Fibroblast of upper back skin (primary cell): Measurements from ENCODE around the gene NEDD4L.

Experiments used
- DNase-seq: peaks from one replicate; pipeline ENCODE4 v3.0.0-alpha.2; 2013

Gene NEDD4L

DNA sequence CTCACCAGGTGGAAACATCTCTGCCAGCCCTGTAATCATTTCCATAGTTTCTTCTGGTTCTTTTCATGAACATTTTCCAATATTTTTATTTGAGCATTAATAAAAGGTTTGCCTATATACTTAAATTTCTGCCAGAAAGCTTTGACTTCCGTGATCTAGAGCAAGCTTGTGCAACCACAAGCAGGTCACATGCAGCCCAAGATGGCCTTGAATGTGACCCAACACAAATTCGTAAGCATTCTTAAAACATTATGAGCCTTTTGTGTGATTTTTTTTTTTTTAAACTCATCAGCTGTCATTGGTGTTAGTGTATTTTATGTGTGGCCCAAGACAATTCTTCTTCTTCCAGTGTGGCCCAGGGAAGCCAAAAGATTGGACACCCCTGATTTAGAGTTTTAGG is 51.6 kb downstream of the NEDD4L start:
- no peak for DNase-seq

DNA sequence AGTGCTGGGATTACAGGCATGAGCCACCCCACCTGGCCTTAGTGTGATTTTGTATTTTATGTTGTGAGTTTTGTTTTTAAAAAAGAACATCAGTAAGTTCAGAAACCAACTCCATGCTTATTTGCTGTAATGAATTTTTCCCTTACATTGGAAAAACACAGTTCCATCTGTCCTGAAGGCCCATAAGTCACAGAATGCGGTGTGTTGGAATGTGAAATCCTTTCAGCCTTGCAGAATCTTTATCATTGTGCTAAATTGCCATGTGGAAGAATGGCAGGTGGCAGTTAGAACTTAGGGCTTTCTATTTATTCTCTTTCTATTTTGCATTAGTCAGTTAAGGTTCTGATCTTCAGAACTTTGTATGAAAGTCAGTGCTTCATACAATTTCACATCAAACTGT is 52.6 kb downstream of the NEDD4L start:
- DNase-seq: no peak

DNA sequence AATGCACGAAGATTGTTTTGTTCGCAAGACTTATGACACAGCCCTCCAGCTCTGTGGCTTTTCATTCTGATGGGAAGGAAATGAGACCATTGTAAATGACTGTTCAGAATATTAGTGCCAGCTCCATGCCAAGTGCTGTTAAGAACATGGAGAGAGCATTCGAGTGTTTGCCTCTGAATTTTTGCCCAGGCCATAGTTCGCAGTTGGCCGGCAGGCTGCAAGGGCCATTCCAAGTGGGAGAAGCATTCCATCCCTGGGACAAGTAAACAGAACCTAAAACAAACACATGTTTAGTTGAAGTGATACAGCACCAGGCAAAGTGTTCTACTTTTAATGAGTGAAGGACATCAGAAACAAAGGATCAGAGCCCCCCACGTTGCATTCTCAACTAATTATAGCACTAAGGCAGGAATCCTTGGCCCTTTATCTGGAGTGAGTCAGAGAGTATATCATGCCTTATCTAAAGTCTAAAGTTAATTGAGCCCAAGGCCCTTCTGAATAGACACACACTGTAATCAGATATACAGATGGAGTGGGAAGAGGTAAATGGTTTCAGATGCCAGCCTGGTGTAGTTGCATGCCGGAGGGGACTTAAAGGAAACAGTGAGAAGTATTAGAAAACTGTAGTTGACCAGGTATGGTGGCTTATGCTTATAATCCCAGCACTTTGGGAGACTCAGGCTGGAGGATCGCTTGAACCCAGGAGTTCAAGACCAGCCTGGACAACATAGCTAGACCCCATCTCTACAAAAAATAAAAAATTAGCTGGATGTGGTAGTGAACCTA is 53.3 kb downstream of the NEDD4L start:
- peak; percentile 3 for DNase-seq

DNA sequence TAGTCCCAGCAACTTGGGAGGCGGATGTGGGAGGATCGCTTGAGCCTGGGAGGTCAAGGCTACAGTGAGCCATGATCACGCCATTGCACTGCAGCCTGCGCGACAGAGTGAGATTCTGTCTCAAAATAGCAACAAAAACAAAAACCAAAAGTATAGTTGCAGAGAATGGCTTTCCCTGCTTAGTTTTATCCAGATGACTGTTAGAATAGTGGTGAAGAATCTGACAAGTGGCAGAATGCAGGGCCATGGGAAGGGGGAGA is 53.8 kb downstream of the NEDD4L start:
- DNase-seq: no peak

DNA sequence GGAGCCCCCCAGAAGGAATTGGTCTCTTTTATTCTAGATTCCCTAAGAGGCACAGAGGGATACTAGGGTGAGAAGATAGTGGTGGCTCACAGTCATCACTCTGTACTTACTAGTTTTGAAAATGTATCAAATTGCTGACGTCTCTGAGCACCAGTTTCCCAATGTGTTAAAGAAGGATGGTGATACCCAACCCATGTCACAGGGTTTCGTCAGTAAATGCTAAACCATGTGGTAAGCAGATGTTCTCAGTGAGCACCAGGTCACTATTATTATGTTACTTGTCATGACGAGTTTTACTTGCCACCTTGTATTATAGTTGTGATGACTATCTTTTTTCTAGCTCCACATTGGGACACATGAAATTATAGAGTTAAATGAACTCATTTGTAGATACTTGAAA is 54.7 kb downstream of the NEDD4L start:
- no peak for DNase-seq

DNA sequence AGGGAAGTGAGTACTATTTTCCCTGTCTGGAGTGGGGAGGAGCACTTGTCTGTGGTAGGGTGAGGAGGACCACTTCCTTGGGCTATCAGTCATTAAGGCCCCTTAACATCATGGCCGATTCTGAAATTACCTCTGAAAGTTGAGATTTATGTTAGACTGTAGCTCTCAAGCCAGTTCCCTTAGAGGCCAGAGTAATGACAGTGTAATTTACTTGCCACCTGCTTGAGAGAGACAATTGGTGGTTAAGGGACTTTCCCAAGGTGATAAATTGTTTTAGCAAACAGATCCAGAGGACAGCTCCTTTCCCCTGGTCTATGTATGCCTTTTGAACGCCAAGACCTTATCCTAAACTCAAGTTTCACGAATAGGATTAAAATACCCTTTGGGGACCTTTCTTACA is 56.1 kb downstream of the NEDD4L start:
- no peak for DNase-seq

DNA sequence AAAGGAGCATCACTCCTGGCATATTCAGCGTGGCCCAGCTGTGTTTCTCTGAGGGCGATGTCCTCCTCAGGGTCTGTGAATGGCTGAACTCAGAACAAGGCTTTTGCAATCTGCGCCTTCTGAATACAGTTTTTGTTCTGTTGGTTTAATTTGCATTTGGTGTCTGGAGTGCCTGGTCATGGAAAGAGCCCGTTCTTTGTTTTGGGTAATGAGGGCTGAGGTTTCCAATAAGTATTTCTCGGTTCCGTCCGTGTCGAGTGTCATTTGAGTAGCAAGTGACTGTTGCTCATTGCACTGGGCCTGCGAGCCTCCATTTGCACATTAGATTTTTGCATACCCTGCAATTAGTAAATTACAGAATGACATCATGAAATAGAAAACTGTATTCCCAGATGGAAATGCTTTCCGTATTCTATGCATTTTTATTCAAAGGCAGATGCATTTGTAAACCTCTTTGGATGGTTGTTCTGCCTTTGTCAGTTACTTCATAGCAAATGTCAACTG is 57.3 kb downstream of the NEDD4L start:
- DNase-seq: no peak

DNA sequence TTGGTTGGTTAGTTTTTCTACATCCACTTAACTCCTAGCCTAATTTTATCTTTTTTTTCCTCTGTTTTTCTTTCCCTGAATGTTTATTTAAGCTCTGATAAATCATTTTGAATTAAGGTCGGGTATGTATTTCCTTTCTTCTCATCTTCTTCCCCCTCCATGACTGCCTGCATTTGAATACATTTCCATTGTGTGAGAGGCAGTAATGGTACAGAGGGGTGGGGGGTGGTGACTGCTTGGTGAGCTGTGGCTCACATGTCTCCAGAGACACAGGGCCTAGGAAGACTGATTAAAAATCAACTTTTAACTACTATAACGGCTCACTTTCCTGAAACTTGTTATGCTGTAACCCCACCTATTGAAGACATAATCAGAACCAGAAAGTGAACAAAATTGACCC is 58.0 kb downstream of the NEDD4L start:
- no peak for DNase-seq

DNA sequence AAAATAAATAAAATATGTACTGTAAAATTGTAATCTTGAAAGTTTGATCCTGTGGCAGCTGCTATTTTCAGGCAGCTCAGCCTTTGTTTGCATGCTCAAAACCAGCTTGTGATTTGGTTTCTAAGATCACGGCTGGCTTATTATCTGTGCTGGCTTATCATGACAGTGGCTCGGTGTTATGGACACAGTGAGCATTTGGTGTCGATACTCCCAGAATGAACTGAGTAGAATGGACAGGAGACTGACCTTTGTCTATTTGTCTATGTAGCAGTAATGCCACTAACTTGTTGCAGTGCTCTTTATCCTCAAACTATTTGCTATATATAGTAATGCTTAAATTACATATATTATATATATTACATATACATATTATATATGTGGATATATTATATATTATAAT is 58.8 kb downstream of the NEDD4L start:
- no peak for DNase-seq

DNA sequence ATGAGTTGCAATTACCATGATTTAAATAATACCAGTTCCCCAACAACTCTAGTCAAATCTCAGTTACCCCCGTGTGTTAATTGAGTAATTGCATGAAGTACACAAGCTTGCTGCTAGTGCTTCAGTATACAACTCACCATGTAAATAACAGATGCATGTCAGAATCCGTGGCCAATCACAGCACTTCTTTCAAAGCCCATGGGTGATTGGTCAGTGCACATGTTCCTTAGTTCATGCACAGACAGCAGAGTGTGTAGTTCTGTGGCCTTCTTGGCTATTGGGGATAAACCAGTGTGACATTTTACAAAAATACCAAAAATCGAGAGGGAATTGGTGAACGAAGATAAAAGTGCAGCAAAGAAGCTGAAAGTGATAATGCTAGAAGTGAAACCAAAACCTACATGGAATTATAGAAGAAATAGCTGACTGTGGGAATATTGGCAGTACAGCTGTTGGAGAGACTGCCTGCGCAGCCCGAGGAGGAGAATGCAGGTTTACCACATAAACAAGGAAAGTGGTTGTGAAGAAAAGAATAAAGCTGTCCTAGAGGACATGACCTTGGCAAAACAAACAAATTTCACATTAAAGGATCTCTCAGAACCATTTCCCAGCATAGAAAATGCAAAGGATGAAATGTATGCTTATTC is 59.4 kb downstream of the NEDD4L start:
- DNase-seq: no peak

DNA sequence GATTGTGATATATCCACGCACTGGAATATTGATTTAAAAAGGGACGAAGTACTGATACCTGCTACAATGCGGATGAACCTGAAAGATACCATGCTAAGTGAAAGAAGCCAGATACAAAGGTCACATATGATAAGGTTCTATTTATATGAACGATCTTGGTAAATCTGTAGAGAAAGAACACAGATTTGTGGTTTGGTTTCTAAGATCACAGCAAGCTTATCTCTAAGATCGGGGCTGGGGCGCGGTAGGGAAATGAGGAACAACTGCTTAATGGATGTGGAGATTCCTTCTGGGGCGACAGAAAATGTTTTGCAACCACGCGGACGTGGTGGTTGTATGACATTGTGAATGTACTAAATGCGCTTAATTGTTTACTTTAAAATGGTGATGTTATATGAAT is 60.1 kb downstream of the NEDD4L start:
- no peak for DNase-seq

DNA sequence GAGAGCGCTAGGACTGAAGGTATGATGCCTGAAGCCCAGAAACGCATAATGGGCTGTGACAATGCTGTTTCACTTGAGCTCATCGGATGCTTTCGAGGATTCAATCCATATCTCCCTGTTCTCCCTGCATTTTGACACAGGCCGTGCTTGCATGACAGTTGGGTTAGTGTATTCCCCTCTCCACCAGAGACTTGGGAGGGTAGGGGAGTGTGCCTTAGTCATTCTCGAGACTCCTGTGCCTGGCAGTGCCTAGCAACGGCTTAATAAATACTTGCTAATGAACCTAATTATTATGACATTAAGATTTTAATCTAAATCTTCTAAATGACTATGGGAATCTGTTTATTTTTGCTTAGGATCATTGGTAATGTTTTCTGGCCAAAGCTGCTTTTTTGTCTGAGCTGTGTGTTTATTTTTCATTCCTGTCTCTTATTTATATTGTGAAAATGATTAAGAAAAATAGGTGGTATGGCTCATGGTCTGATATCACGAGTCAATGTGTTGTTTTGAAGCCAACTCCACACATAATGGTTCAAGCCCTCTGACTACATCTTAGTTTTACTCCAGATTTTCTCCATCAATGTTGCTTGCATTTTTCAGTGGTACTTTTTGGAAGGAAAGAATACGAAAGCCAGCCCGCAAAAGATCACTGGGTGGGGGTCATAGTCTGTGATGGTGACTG is 61.3 kb downstream of the NEDD4L start:
- no peak for DNase-seq

DNA sequence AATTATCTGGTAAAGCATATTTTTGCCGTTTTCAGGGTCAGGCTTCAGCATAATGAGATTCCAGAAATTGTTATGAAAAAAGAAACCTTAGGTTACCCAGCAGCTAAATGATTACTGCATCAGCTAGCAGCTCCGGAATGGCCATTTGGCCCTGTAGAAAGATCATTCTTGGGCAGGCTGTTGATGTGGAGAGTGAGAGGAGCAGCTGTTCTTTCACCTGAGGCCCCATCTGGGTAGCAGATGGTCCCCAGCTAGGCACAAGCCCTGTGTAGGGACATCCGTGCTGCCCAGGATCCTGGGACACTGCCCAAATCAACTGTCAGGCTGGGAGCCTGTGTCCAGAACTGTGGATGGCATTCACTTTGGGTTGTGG is 61.8 kb downstream of the NEDD4L start:
- no peak for DNase-seq

DNA sequence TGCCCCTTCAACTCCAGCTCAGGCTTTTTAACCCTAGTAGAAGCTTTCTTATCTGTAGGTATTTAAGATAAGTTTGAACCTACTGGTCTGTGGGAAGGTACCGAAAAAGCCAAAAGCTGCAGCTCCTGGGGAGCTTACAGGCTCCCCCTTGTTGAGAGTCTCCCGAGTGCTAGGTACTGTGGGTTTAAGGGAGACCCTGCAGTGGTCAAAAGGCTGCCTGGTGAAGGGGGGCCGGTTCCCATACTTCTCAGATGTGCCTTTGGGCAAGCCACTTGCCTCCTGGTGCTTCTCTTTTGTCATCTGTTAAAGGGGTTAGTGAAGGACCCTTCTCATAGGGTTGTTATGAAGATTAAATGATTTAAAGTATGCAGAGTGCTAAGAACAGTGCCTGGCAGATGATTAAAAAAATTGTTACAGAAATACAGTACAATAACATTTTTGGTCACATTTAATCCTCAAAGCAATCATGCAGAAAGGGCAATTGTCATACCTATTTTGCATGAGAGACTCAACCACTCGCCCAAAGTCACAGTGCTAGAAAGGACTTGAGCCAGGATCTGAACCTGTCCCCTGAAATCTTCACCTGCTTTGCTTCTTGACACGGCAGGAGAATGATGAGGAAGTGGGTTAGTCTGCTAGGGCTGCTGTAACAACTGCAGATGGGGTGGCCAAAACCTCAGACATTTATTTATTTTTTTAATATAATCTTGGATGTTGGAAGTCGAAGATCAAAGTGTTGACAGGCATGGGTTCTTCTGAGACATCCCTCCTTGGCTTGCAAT is 62.5 kb downstream of the NEDD4L start:
- no peak for DNase-seq

DNA sequence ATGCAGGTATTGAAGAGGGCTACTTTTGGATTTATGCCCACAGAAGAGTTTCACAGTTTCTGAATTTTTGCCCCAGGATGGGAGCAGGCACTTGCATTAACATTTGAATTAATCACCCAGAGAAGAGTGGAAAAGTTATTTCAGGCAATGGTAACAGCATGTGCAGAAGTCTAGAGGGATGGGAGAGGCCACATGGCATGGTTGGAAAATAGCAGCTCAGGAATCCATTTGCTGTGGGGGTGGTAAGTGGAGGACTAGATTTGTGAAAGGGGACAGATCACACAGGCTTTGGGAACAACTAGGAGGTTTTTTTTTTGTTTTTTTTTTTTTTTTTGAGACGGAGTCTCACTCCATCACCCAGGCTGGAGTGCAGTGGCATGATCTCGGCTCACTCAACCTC is 65.2 kb downstream of the NEDD4L start:
- DNase-seq: no peak

DNA sequence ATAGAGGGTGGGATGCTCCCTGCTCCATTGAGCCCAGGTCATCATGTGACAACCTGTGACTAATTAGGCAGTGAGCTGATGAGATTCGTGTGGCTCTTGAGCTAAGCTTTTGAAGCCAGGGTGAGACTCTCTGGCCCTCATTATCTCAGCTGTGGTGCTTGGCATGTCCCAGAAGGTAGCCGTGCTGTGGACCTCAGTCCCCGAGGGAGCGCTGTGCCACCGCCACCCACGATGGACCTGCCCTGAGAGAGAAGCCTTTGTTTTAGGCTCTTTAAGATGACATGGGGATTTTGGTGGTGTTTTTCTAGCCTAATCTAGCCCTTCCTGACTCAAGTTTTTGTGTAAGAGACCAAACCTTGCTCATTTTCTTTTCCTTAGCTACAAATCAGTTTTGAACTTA is 66.4 kb downstream of the NEDD4L start:
- no peak for DNase-seq

DNA sequence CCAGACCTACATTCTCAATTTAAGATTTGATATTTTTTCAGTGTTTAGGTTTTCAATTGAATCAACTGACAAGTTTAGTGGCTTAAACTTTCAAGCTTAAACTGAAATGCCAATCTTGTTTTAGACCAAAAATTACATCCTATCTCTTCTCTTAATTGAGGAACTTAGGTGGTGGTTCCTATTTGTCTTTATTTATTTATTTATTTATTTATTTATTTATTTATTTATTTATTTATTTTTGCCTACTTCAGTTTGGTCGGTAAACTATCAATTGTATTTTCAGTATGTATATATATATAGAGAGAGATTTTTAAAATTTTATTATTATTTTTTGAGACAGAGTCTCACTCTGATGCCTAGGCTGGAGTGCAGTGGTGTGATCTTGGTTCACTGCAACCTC is 68.1 kb downstream of the NEDD4L start:
- no peak for DNase-seq

DNA sequence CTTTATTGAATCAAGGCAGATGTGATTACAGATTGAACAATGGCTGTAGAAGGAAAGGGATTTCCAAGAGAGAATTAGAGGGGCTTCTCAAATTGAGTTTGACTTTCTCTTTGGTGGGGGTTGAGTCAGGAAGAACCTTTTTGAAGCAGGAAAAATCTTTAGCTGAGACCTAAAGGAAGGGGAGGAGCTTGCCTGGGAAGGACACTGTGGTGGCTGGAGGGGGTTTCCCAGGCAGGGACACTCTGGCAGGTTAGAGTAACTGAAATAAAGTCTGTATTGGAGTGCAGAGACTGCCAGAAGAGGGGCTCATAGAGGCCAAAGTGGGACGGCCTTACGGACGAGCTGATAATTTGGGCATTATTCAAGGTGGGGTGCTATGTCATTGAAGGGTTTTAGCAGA is 69.3 kb downstream of the NEDD4L start:
- no peak for DNase-seq

DNA sequence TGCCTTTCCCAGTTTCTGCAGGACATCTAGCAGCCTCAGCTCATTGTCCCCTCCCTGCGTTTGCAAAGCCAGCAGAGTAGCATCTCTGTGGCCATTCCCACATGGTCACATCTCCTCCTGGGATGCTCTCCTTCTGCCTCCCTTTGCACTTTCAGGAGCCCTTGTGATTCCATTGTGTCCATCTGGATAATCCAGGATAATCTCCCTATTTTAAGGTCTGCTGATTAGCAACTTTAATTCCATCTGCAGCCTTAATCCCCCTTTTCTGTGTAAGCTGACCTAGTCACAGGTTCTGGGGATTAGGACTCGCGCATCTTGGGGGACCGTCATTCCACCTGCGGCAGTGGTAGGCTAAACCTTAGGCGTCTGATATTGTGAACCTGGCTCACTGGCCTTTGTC is 70.7 kb downstream of the NEDD4L start:
- no peak for DNase-seq

DNA sequence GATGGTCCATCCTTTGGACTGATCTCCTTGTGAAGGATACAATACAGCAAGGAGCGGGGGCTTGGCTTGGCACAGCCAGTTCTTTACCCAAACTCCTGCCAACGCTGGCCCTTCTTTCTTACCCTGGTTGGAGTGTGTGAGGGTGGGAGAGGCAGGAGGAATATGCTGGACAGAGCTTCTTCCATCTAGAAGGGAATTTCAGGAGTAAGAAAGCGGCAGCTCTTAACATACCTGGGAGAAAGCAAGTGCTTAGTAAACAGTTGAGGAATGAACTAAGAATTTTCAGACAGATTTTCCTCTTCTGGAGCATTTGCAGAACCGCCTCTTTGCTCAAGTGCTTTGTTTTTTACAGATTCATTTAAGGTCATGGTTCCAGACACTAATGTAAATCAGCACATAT is 72.8 kb downstream of the NEDD4L start:
- DNase-seq: no peak

DNA sequence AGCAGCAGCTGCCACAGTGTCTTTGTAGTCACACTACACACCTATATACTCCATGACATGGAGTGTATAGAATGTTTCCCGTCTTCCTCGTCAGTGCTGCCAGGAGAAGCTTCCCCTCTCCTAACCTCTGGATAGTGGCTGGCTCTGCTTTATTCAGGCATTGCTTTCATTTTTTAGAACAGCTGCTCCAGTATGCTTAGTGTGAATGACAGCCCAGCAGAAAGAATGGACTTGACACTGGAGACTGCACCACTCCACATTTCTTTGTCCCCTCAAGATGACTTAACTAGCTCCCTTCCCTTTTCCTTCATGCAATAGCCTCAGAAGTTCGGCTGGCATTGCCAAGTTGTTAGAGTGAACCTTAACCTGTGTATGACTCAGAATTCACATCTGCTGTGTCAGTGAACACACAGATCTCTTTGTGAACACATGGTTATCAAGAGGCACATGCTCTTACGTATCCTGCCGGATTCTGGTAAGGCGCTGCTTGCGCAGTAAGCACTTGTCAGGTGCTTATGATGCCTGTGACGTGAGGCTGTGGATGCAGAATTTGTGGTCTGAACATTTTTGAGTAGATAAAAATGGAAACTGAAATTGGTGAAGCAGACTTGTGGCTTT is 73.9 kb downstream of the NEDD4L start:
- DNase-seq: peak; percentile 60

DNA sequence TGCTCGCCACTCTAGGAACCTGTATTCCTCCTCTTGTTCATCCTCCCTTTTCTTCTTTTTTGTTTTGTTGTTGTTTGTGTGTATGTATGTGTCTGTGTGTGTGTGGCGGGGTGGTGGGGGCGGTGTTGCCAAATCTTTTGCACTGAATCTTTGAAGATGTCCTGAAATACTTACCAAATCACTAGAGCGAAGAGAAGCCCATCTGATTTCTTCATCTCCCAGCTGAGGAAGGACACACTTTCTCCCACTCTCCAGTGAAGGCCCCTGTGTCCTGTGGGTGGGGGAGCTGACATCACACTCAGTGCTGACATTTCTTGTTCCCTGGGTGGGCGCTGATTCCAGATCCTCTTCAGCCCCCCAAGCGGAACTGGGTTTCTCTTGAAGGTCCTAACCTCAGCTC is 74.5 kb downstream of the NEDD4L start:
- DNase-seq: no peak

DNA sequence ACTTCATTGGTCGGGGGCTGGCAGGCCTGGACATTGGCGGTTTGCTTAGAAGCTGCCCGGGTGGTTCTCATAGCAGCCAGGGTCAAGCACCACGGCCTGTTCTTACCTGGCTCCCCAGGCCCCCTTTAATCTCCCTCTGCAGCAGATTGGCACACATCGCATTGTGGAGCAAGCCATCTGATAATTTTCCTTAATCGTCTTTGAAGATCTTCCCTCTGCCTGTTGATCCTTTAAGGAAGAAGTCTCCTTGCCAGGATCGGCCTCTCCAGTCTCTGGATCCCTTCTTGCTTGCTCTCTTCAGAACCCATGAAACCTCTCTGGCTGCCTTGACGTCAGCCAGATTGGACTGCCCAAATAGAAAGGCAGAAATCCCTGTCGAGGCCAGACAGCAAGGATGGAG is 75.8 kb downstream of the NEDD4L start:
- no peak for DNase-seq
